A673 (cell line): ENCODE measurements around the gene EMX1.

ENCODE experiments used
- CTCF ChIP-seq: fragments of 300-800, 200-600 bp; sonication (generic); conservative IDR thresholded peaks from 2 replicates; pipeline ENCODE4 v1.5.1; 2017; ENCODE audit warnings: low read depth, mild to moderate bottlenecking, antibody characterized with exemption, low read length, moderate library complexity, mixed read lengths
- EZH2 ChIP-seq: fragments of 200-600 bp; sonication (generic); IDR thresholded peaks from 2 replicates; pipeline ENCODE4 v1.6.1; 2017; ENCODE audit warnings: borderline replicate concordance, low read depth, mild to moderate bottlenecking, mixed read lengths, antibody characterized with exemption, low read length; ENCODE audit not compliant: poor library complexity, severe bottlenecking

- no peak for TF ChIP-seq CTCF
- no peak for TF ChIP-seq EZH2
Measured at GRCh38 chr2:72981536-72981935, 64.2 kb downstream of the EMX1 start.
